GM18909 (cell line): ENCODE data around the gene BHLHE41.

Experiments used
- ATAC-seq: cut with Tn5 transposase; IDR thresholded peaks from one replicate; pipeline ENCODE4 v1.9.1; 2021; ENCODE audit warnings: mild to moderate bottlenecking; ENCODE audit not compliant: unreplicated experiment, poor library complexity

Gene BHLHE41

GRCh38 chr12:26090836-26091510 lies 33.9 kb downstream of the BHLHE41 start:
- no peak for ATAC-seq

- peak; percentile 98 for ATAC-seq
Observed at GRCh38 chr12:26088998-26089397, 35.8 kb downstream of the BHLHE41 start.

DNA sequence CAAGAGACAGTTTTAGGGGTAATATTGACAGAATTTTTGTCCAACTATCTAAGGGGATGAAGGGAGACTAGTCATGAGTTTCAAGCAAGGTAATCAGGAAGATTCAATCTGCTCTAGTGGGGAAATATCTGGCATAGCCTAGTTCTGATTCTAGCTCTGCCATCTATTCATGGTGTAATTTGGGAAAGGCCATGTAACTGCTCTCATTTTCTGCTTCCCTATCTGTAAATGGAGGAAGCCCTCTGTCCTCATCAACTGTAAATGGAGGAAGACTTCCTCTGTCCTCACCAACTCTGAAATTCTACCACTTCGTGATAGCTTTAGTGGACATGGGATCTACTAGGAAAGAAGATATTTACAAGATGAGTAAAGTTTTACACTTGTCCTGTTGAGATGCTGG lies 37.9 kb downstream of the BHLHE41 start:
- ATAC-seq, result no peak

GRCh38 chr12:26080911-26081310 lies 43.9 kb downstream of the BHLHE41 start:
- no peak for ATAC-seq

GRCh38 chr12:26077915-26078702 lies 46.7 kb downstream of the BHLHE41 start:
- no peak for ATAC-seq
